Measurements from ENCODE around the gene PLAAT3. TPM values are rescaled to one million over a fixed set of nuclear protein-coding genes. Genes with fewer than 3 reads are reported as not detected.

Gene PLAAT3
- total and polyA plus RNA-seq, 4 donors = 40.0 to 50.0 (median 45.1) TPM

Other genes with a start within 250 kb of the PLAAT3 start
- under 1 TPM in 1 of 2 donors, not detected in 1; 0.10 TPM for gene SLC22A9, start 244.6 kb downstream of the PLAAT3 start, total RNA-seq
- gene SLC22A9, start 244.6 kb downstream of the PLAAT3 start, polyA plus RNA-seq (ENCODE audit: insufficient read length in 2 of 2) = under 1 TPM; 0.06 to 0.11 TPM
- 1 to 10 TPM; 4.4 to 7.0 TPM for gene PLAAT5, start 123.3 kb downstream of the PLAAT3 start, total RNA-seq
- gene PLAAT5, start 123.3 kb downstream of the PLAAT3 start, polyA plus RNA-seq (ENCODE audit: insufficient read length in 2 of 2) = 1 to 10 TPM; 4.4 to 5.5 TPM
- gene LGALS12, start 108.3 kb downstream of the PLAAT3 start, total RNA-seq = under 1 TPM; 0.66 to 0.99 TPM
- gene LGALS12, start 108.3 kb downstream of the PLAAT3 start, polyA plus RNA-seq (ENCODE audit: insufficient read length in 2 of 2) = under 1 TPM in 1 of 2 donors, not detected in 1; 0.12 TPM
- gene PLAAT4, start 77.6 kb downstream of the PLAAT3 start, total RNA-seq = 10 to 100 TPM; 12.2 to 45.3 TPM
- gene PLAAT4, start 77.6 kb downstream of the PLAAT3 start, polyA plus RNA-seq (ENCODE audit: insufficient read length in 2 of 2) = 10 to 100 TPM; 11.6 to 15.1 TPM
- under 1 TPM in 1 of 2 donors, not detected in 1; 0.28 TPM for gene PLAAT2, start 51.1 kb downstream of the PLAAT3 start, total RNA-seq
- under 1 TPM; 0.35 to 0.72 TPM for gene PLAAT2, start 51.1 kb downstream of the PLAAT3 start, polyA plus RNA-seq (ENCODE audit: insufficient read length in 2 of 2)
- 10 to 100 TPM; 56.1 to 74.7 TPM for gene ATL3, start 56.9 kb upstream of the PLAAT3 start, total RNA-seq
- gene ATL3, start 56.9 kb upstream of the PLAAT3 start, polyA plus RNA-seq (ENCODE audit: insufficient read length in 2 of 2) = 10 to 100 TPM; 14.0 to 14.5 TPM
- gene RTN3, start 67.1 kb upstream of the PLAAT3 start, total RNA-seq = 100 to 1,000 TPM; 147 to 398 TPM
- 100 to 1,000 TPM; 696 to 805 TPM for gene RTN3, start 67.1 kb upstream of the PLAAT3 start, polyA plus RNA-seq (ENCODE audit: insufficient read length in 2 of 2)
- 10 to 100 TPM; 10.7 to 33.8 TPM for gene ZFTA, start 154.3 kb upstream of the PLAAT3 start, total RNA-seq
- gene ZFTA, start 154.3 kb upstream of the PLAAT3 start, polyA plus RNA-seq (ENCODE audit: insufficient read length in 2 of 2) = 10 to 100 TPM; 32.7 to 35.2 TPM
- gene SPINDOC, start 199.0 kb upstream of the PLAAT3 start, total RNA-seq = 10 to 100 TPM in 1 of 2 donors, 1 to 10 TPM in 1; 9.1 to 21.9 TPM
- 10 to 100 TPM; 29.6 to 39.4 TPM for gene SPINDOC, start 199.0 kb upstream of the PLAAT3 start, polyA plus RNA-seq (ENCODE audit: insufficient read length in 2 of 2)
- 10 to 100 TPM; 12.2 to 15.5 TPM for gene MARK2, start 224.7 kb upstream of the PLAAT3 start, total RNA-seq
- gene MARK2, start 224.7 kb upstream of the PLAAT3 start, polyA plus RNA-seq (ENCODE audit: insufficient read length in 2 of 2) = 10 to 100 TPM; 32.4 to 32.5 TPM